ENCODE data around the gene ALS2CL.

The ALS2CL gene

DNA sequence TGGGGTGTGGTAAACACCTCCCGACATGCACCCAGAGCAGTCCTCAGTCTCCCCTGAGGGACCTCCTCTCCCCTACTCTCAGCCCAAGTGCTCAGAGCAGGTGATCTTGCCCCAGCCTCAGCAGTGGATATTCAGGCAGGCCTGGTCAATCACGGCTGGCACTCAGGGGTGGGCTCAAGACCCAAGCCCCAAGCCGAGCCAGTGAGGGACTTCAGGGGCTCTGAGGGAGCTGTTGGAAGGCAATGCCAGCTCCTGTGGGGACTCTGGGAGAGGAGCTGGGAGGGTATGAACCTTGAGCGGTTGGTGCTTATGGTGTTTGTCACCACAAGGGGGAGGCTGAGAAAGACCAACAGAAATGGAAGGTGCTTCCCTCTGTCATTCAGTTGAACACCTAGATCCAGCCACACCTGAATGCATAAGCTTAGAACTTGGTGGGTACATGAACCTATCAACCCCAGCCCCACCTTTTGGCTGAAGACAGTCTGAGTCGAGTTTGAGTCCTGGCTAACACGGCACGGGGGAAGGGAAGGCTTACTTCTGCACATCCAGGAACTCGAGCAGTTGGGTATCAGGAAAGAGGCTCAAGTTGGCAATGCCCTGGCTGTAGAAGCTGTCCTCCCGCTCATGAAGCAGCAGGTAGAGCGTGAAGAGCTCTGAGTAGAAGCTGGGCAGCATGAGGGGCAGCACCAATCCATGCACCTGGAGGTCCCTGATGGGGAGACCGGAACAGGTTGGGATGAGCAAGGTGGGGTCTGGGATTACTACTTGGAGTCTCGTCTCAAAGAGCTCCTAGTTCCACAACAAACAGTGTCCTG is 19.2 kb downstream of the ALS2CL start:
- Histone ChIP-seq H3K4me1 (ENCODE audit: insufficient read depth, low read length) (no peaks in the 10 kb centered on the region), H3K4me3 (ENCODE audit: low read depth in 1 of 2, low read length in 2 of 2) (no peak overlapping the region), H3K36me3 (ENCODE audit: insufficient read depth, low read length) (no peaks in the 10 kb centered on the region), H3K9me3 (ENCODE audit: insufficient read depth, low read length, severe bottlenecking) (no peaks in the 10 kb centered on the region), H2AFZ (ENCODE audit: low read depth, low read length) (no peak overlapping the region), H3K27me3 (ENCODE audit: insufficient read depth, low read length, poor library complexity) (no peaks in the 10 kb centered on the region), H3K4me2 (ENCODE audit: insufficient read depth, low read length) (no peak overlapping the region), H3K79me2 (ENCODE audit: insufficient read depth, low read length) (no peaks in the 10 kb centered on the region), H4K20me1 (ENCODE audit: insufficient read depth, low read length) (no peaks in the 10 kb centered on the region), H3K27ac (ENCODE audit: low read length) (no peak overlapping the region), H3K9ac (ENCODE audit: low read depth, low read length) (no peak overlapping the region)
- DNase-seq (no peak), ATAC-seq (ENCODE audit: insufficient read depth, low read depth) (no peak)
- TF ChIP-seq, protein P1, sequence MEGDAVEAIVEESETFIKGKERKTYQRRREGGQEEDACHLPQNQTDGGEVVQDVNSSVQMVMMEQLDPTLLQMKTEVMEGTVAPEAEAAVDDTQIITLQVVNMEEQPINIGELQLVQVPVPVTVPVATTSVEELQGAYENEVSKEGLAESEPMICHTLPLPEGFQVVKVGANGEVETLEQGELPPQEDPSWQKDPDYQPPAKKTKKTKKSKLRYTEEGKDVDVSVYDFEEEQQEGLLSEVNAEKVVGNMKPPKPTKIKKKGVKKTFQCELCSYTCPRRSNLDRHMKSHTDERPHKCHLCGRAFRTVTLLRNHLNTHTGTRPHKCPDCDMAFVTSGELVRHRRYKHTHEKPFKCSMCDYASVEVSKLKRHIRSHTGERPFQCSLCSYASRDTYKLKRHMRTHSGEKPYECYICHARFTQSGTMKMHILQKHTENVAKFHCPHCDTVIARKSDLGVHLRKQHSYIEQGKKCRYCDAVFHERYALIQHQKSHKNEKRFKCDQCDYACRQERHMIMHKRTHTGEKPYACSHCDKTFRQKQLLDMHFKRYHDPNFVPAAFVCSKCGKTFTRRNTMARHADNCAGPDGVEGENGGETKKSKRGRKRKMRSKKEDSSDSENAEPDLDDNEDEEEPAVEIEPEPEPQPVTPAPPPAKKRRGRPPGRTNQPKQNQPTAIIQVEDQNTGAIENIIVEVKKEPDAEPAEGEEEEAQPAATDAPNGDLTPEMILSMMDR (IDR thresholded peaks at IDR 0.05; ENCODE audit: borderline replicate concordance, extremely low read depth, low read length, poor library complexity, severe bottlenecking) = peak; percentile 35
- no peak for TF ChIP-seq EZH2 (IDR thresholded peaks at IDR 0.05; ENCODE audit: borderline replicate concordance, low read depth, low read length, severe bottlenecking)

DNA sequence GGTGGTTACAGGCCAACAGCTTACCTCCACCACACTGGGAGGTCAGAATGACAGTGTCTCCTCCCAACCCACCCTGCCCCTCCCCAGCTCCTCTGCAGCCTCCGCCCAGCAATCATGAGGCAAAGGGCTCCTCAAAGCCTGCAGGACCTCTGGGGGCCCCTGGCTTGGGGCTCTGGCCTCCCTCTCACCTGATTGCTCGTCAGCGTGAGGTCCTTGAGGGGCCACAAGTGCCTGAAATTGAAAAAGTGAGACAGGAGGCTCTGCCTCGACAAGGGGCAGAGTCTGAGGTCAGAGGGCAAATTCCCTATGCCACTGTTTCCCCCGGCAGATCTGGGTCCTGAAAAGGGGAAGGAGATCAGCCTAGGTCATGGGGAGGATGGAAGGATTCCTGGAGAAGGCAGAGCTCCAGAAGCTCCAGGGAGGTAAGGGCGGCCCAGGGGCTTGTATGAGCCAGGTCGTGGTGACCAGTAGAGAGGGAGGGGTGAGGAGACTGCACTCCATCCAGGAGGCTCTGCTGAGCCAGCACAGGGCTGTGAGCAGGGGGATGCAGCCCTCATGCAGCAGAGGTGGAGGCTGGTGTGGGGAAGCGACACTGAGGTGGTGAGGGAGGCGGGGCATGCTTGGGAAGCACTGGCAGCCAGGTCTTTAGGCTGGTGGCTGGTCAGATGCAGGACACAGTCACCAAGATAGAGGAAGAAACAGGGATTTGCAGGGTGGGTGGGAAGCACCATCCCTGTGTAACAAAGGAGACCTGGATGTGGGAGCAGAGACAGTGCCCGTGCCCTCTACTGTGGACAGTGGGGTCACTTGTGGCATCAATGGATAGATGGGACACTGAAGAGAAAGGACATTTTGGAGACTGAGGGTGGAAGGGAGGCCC is 20.1 kb downstream of the ALS2CL start:
- Histone ChIP-seq H3K27me3 (ENCODE audit: insufficient read depth, low read length, poor library complexity) (no peaks in the 10 kb centered on the region), H2AFZ (ENCODE audit: low read depth, low read length) (no peak overlapping the region), H3K9ac (ENCODE audit: low read depth, low read length) (no peak overlapping the region), H3K27ac (ENCODE audit: low read length) (no peak overlapping the region), H3K79me2 (ENCODE audit: insufficient read depth, low read length) (no peaks in the 10 kb centered on the region), H3K4me3 (ENCODE audit: low read depth in 1 of 2, low read length in 2 of 2) (no peak overlapping the region), H3K9me3 (ENCODE audit: insufficient read depth, low read length, severe bottlenecking) (no peaks in the 10 kb centered on the region), H3K4me1 (ENCODE audit: insufficient read depth, low read length) (no peaks in the 10 kb centered on the region), H3K36me3 (ENCODE audit: insufficient read depth, low read length) (no peaks in the 10 kb centered on the region), H4K20me1 (ENCODE audit: insufficient read depth, low read length) (no peaks in the 10 kb centered on the region), H3K4me2 (ENCODE audit: insufficient read depth, low read length) (no peak overlapping the region)
- DNase-seq (no peak), ATAC-seq (ENCODE audit: insufficient read depth, low read depth) (no peak)
- TF ChIP-seq, protein P1 (IDR thresholded peaks at IDR 0.05; ENCODE audit: borderline replicate concordance, extremely low read depth, low read length, poor library complexity, severe bottlenecking) = no peak
- TF ChIP-seq EZH2 (IDR thresholded peaks at IDR 0.05; ENCODE audit: borderline replicate concordance, low read depth, low read length, severe bottlenecking) = no peak

DNA sequence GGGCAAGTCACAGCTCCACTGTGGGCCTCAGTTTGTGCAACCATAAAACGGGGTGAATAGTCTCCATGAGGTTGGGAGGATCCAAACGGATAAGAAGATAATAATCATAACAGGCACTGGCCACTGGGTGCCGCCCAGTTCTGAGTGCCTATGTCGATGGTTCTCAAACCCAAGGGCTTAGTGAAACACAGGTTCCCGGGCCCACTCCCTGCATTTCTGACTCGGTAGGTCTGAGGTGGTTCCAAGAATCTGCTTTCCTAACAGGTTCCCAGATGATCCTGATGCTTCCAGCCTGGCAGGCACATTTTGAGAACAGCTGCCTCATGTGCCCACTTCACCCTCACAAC is 21.2 kb downstream of the ALS2CL start:
- Histone ChIP-seq H3K27ac (ENCODE audit: low read length) (no peak overlapping the region), H3K4me3 (ENCODE audit: low read depth in 1 of 2, low read length in 2 of 2) (no peak overlapping the region), H2AFZ (ENCODE audit: low read depth, low read length) (no peak overlapping the region), H3K4me2 (ENCODE audit: insufficient read depth, low read length) (no peak overlapping the region), H4K20me1 (ENCODE audit: insufficient read depth, low read length) (no peaks in the 10 kb centered on the region), H3K79me2 (ENCODE audit: insufficient read depth, low read length) (no peaks in the 10 kb centered on the region), H3K9me3 (ENCODE audit: insufficient read depth, low read length, severe bottlenecking) (no peaks in the 10 kb centered on the region), H3K36me3 (ENCODE audit: insufficient read depth, low read length) (no peaks in the 10 kb centered on the region), H3K4me1 (ENCODE audit: insufficient read depth, low read length) (no peaks in the 10 kb centered on the region), H3K27me3 (ENCODE audit: insufficient read depth, low read length, poor library complexity) (no peaks in the 10 kb centered on the region), H3K9ac (ENCODE audit: low read depth, low read length) (no peak overlapping the region)
- DNase-seq = no peak
- TF ChIP-seq EZH2 (IDR thresholded peaks at IDR 0.05; ENCODE audit: borderline replicate concordance, low read depth, low read length, severe bottlenecking) = no peak
- TF ChIP-seq, protein P1 (IDR thresholded peaks at IDR 0.05; ENCODE audit: borderline replicate concordance, extremely low read depth, low read length, poor library complexity, severe bottlenecking) = no peak
- ATAC-seq (ENCODE audit: insufficient read depth, low read depth) = no peak
